Measurements from ENCODE around the gene UGGT2.
"Not testable (repeated sequence)": the region's sequence is repeated elsewhere in the genome, so short reads cannot be mapped to it uniquely, and the experiment has no call there.

UGGT2 gene

GRCh38 chr13:95982144-95982543 lies 71.1 kb downstream of the UGGT2 start:
- no peak for DNase-seq (ENCODE audit: low read depth in 2 of 2)

- not testable (repeated sequence) for DNase-seq (ENCODE audit: low read depth in 2 of 2)
Observed at GRCh38 chr13:95972651-95973050, 80.5 kb downstream of the UGGT2 start.

GRCh38 chr13:95970878-95971277 lies 82.3 kb downstream of the UGGT2 start:
- DNase-seq (ENCODE audit: low read depth in 2 of 2) = no peak

- no peak for DNase-seq (ENCODE audit: low read depth in 2 of 2)
Observed at GRCh38 chr13:95968906-95969305, 84.3 kb downstream of the UGGT2 start.

DNA sequence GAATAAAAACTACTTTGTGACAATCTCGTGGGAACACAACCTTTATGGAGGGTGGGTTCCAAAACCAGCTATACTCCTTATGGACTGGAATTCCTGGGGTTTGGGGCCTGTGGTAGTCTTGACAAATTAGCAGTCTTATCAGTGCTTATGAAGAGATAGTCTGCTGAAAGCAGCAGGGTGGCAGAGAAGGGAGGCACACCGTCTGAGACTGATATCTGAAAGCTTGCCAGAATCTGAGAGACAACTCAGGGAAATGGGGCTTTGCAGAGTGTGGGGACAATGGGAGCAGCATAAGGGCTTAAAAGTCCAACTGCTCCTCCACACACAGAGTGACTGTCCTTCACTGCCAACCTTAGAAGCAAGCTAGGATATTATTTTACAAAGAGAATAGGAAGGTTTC lies 95.9 kb downstream of the UGGT2 start:
- DNase-seq (ENCODE audit: low read depth in 2 of 2) = no peak

DNA sequence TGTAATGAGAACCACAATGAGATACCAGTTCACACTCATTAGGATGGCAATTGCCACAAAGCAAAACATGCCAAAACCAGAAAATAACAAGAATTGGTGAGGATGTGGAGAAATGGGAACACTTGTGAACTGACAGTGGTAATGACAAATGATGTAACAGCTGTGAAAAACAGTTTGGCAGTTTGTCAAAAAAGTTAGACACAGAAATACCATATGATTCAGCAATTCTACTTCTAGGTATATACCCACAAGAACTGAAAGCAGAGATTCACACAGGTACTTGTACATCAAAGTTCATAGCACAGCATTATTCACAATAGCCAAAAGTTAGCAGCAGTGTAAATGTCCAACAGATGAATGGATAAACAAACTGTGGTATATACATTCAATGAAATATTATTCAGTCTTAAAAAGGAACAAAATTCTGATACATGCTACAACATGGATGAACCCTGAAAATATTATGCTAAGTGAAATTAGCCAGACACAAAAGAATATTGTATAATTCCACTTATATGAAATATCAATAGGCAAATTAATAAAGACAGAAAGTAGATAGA lies 96.5 kb downstream of the UGGT2 start:
- no peak for DNase-seq (ENCODE audit: low read depth in 2 of 2)

DNA sequence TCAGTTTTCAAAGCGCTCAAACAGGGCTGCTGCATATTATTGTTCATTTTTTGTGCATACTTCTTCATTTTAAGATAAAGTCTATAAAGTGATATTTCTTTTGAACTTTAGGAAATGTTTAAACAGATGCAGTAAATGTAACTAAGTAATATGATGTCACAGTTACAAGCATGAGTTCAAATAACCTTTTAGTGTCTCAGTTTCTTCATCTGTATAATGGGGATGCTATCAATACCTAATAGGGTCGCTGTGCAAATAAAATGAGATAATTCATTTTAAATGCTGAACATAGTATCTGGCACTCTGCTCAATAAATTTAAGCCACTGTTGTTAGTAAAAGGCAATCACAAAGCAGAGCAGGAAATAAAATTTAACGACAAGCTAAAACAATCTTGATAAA lies 97.5 kb downstream of the UGGT2 start:
- no peak for DNase-seq (ENCODE audit: low read depth in 2 of 2)

DNA sequence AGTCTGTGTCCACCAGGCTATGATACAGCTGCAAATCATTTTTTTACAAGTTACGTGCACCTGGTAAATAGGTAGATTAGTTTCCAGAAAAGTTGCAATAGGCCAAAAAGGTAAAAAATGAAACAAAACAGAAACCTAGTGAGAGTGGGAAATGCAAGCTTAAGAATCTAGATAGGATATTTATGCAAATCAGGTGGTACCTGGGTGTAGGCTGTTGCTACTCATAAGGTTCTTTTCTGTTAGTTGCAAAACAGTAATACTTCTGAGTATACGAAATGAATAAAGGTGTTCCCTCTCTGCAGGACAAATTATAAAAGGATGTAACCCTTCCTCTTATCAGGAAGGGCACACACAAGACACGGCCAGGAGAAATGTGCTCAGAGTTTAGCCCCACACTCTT lies 97.9 kb downstream of the UGGT2 start:
- no peak for DNase-seq (ENCODE audit: low read depth in 2 of 2)

GRCh38 chr13:95954266-95954665 lies 98.9 kb downstream of the UGGT2 start:
- no peak for DNase-seq (ENCODE audit: low read depth in 2 of 2)

- DNase-seq (ENCODE audit: low read depth in 2 of 2) = no peak
Observed at GRCh38 chr13:95950103-95950502, 103.1 kb downstream of the UGGT2 start.

- DNase-seq (ENCODE audit: low read depth in 2 of 2) = no peak
Observed at GRCh38 chr13:95948656-95949055, 104.5 kb downstream of the UGGT2 start.

- no peak for DNase-seq (ENCODE audit: low read depth in 2 of 2)
Observed at GRCh38 chr13:95937714-95938320, 115.4 kb downstream of the UGGT2 start.

- DNase-seq (ENCODE audit: low read depth in 2 of 2) = no peak
Observed at GRCh38 chr13:95931300-95932025, 121.7 kb downstream of the UGGT2 start.

- no peak for DNase-seq (ENCODE audit: low read depth in 2 of 2)
Observed at GRCh38 chr13:95929430-95929829, 123.8 kb downstream of the UGGT2 start.

- DNase-seq (ENCODE audit: low read depth in 2 of 2) = not testable (repeated sequence)
Observed at GRCh38 chr13:95928367-95928906, 124.8 kb downstream of the UGGT2 start.

GRCh38 chr13:95926231-95926630 lies 127.0 kb downstream of the UGGT2 start:
- no peak for DNase-seq (ENCODE audit: low read depth in 2 of 2)

GRCh38 chr13:95924389-95924994 lies 128.7 kb downstream of the UGGT2 start:
- DNase-seq (ENCODE audit: low read depth in 2 of 2) = no peak

DNA sequence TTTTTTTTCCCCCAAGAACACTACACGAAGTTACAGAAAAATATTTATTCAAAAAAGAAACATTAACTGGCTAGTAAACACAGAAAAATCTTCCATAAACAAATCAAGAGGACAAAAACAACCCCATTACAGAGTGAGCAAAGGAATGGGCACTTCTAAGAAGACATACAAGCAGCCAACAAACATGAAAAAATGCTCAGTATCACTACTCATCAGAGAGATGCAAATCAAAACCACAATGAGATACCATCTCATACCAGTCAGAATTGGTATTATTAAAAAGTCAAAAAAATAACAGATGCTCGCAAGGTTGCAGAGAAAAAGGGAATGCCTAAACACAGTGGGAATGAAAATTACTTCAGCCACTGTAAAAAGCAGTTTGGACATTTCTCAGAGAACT lies 131.7 kb downstream of the UGGT2 start:
- no peak for DNase-seq (ENCODE audit: low read depth in 2 of 2)

DNA sequence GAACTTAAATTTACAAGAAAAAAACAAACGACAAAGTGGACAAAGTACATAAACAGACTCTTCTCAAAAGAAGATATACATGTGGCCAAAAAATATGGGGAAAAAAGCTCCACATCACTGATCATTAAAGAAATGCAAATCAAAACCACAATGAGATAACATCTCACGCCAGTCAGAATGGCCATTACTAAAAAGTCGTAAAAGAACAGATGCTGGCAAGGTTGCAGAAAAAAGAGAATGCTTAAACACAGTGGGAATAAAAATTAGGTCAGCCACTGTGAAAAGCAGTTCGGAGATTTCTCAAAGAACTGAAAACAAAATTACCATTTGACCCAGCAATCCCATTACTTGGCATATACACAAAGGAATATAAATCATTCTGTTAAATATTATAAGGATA lies 132.7 kb downstream of the UGGT2 start:
- no peak for DNase-seq (ENCODE audit: low read depth in 2 of 2)

DNA sequence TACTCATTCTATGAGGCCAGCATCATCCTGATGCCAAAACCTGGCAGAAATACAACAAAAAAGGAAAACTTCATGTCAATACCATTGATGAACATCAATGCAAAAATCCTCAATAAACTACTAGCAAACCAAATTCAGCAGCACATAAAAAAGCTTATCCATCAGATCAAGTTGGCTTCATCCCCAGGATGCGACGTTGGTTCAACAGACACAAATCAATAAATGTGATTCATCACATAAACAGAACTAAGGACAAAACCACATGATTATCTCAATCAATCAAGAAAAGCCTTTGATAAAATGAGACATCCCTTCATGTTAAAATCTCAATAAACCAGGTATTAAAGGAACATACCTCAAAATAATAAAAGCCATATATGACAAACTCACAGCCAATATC lies 134.3 kb downstream of the UGGT2 start:
- no peak for DNase-seq (ENCODE audit: low read depth in 2 of 2)

DNA sequence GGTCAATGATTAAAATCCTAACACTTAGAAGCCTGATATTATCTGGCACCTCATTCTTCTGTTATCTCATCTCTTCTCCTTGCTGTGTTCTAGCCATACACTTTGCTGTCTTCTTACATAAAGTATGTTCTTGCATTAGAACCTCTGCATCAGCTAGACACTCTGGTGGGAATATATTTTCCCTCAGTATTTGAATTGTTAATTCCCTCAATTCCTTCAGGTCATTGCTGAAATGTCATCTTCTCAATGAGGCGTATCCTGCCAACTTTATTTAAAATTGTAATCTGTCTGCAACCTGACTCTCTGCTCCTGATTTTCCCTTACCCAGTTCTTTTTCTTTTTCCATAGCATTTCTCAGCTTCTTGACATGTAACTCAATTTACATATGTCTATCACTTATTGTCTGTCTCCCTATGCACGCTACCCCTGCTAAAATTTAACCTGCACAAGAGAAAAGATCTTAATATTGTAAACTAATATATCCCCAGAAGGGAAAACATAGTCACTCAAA lies 138.2 kb downstream of the UGGT2 start:
- DNase-seq (ENCODE audit: low read depth in 2 of 2) = no peak

DNA sequence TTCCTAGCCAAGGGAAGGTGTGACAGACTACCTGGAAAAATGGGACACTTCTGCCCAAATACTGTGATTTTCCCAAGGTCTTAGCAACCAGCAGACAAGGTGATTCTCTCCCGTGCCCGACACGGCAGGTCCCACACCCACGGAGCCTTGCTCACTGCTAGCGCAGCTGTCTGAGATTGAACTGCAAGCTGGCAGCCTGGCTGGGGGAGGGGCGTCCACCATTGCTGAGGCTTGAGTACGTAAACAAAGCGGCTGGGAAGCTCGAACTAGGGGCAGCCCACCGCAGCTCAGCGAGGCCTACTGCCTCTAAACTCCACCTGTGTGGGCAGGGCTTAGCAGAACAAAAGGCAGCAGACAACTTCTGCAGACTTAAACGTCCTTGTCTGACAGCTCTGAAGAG lies 146.2 kb downstream of the UGGT2 start:
- DNase-seq (ENCODE audit: low read depth in 2 of 2) = no peak
